Uterus (tissue), 4 donors: ENCODE measurements around the gene MAPT. TPM values are rescaled to one million over a fixed set of nuclear protein-coding genes. Genes with fewer than 3 reads are reported as not detected.
"Not testable (repeated sequence)": the region's sequence is repeated elsewhere in the genome, so short reads cannot be mapped to it uniquely, and the experiment has no call there.

Experiments
- DNase-seq, 2 donors: peaks; one replicate each; pipeline ENCODE4 v3.0.0-alpha.2; 2019 to 2020
- H3K27ac ChIP-seq, 2 donors: fragments of 200-600 bp; sonication (generic); 1 replicate in 1 of 2; 2 replicates in 1 of 2; pipeline ENCODE4 v1.5.1; 2016 to 2018
- H3K27me3 ChIP-seq, 2 donors: fragments of 200-600 bp; sonication (generic); one replicate each; pipeline ENCODE4 v1.5.1; 2018 to 2019; ENCODE audit warnings: control low read depth in 1 of 2
- H3K36me3 ChIP-seq, 2 donors: fragments of 200-600 bp; sonication (generic); one replicate each; pipeline ENCODE4 v1.5.1; 2019; ENCODE audit warnings: control low read depth in 1 of 2
- H3K4me1 ChIP-seq, 2 donors: fragments of 200-600 bp; sonication (generic); one replicate each; pipeline ENCODE4 v1.5.1; 2018 to 2019; ENCODE audit warnings: control low read depth in 1 of 2
- H3K4me3 ChIP-seq, 2 donors: fragments of 200-600 bp; sonication (generic); 1 replicate in 1 of 2; 2 replicates in 1 of 2; pipeline ENCODE4 v1.5.1; 2018 to 2019; ENCODE audit warnings: mild to moderate bottlenecking in 1 of 2
- H3K9me3 ChIP-seq, 2 donors: fragments of 200-600 bp; sonication (generic); one replicate each; pipeline ENCODE4 v1.5.1; 2019; ENCODE audit warnings: control low read depth in 1 of 2
- POLR2A ChIP-seq, 2 donors: fragments of 450-650 bp; IDR thresholded peaks; one replicate each; pipeline ENCODE4 v1.6.1; 2016; ENCODE audit warnings: antibody characterized with exemption in 2 of 2, mild to moderate bottlenecking in 1 of 2, moderate library complexity in 1 of 2
- intact Hi-C: fragments of 100-400 bp; cut with DNase I; formaldehyde crosslinking; loops from one replicate; pipeline ENCODE4 v1.15.1; 2023; ENCODE audit warnings: low total_unique reads
- total RNA-seq, 4 donors: library from RNA; depleted of rRNA in 3 of 4; stranded (reverse); fragments of >200 nt in 3 of 4; gene quantifications; one replicate each; pipeline versions ENCODE4 v1.1.0 to v1.2.4, GENCODE V29; 2014 to 2023
- TF ChIP-seq, protein P1 (sequence below), 4 experiments: fragments of 200-600 bp in 2 of 4; fragments of 450-650 bp in 2 of 4; sonication (generic) in 2 of 4; IDR thresholded peaks; one replicate each; pipeline ENCODE4 v1.5.1; 2016 to 2019; ENCODE audit warnings: antibody characterized with exemption in 4 of 4, mild to moderate bottlenecking in 2 of 4, moderate library complexity in 1 of 4
- donor health status: DM: yes; HTN: yes; CAD: no.

Gene MAPT
- total RNA-seq, 4 donors from 2014 or later: 0.26 to 4.1 (median 1.5) TPM; not detected in 1

GRCh38 chr17:45955326-45955725 lies 61.0 kb downstream of the MAPT start:
- no peaks in the 10 kb centered on the region for H3K4me1 ChIP-seq
- intact Hi-C loops: no loop called here
- H3K27me3 ChIP-seq: no peaks in the 10 kb centered on the region
- H3K4me3 ChIP-seq: no peak overlapping the region
- no peak for TF ChIP-seq POLR2A (IDR thresholded peaks at IDR 0.05)
- TF ChIP-seq, protein P1, sequence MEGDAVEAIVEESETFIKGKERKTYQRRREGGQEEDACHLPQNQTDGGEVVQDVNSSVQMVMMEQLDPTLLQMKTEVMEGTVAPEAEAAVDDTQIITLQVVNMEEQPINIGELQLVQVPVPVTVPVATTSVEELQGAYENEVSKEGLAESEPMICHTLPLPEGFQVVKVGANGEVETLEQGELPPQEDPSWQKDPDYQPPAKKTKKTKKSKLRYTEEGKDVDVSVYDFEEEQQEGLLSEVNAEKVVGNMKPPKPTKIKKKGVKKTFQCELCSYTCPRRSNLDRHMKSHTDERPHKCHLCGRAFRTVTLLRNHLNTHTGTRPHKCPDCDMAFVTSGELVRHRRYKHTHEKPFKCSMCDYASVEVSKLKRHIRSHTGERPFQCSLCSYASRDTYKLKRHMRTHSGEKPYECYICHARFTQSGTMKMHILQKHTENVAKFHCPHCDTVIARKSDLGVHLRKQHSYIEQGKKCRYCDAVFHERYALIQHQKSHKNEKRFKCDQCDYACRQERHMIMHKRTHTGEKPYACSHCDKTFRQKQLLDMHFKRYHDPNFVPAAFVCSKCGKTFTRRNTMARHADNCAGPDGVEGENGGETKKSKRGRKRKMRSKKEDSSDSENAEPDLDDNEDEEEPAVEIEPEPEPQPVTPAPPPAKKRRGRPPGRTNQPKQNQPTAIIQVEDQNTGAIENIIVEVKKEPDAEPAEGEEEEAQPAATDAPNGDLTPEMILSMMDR (IDR thresholded peaks at IDR 0.05): no peak
- no peaks in the 10 kb centered on the region for H3K36me3 ChIP-seq
- H3K9me3 ChIP-seq: no peaks in the 10 kb centered on the region
- no peak for DNase-seq
- no peak overlapping the region for H3K27ac ChIP-seq

GRCh38 chr17:45956090-45956489 lies 61.7 kb downstream of the MAPT start:
- H3K27ac ChIP-seq: no peak overlapping the region
- H3K9me3 ChIP-seq: no peaks in the 10 kb centered on the region
- no peaks in the 10 kb centered on the region for H3K4me1 ChIP-seq
- no peak overlapping the region for H3K4me3 ChIP-seq
- intact Hi-C loops: no loop called here
- TF ChIP-seq POLR2A (IDR thresholded peaks at IDR 0.05): no peak
- TF ChIP-seq, protein P1 (IDR thresholded peaks at IDR 0.05): no peak
- H3K36me3 ChIP-seq: no peaks in the 10 kb centered on the region
- H3K27me3 ChIP-seq: no peaks in the 10 kb centered on the region
- no peak for DNase-seq

- DNase-seq: not testable (repeated sequence)
Observed at GRCh38 chr17:45956746-45957145, 62.4 kb downstream of the MAPT start.

DNA sequence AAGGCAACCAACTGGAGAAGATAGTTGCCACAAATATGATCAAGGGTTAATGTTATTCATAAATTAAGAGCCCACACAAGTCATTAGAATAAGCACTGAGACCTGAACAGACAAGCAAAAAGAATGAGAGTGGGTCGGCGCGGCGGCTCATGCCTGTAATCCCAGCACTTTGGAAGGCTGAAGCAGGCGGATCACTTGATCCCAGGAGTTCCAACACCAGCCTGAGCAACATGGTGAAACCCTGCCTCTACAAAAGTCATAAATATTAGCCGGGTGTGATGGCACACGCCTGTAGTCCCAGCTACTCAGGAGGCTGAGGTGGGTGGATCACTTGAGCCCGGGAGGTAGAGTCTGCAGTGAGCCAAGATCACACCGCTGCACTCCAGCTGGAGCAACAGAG lies 64.0 kb downstream of the MAPT start:
- H3K9me3 ChIP-seq: no peaks in the 10 kb centered on the region
- no peak for DNase-seq
- H3K4me3 ChIP-seq: no peak overlapping the region
- intact Hi-C loops: no loop called here
- no peaks in the 10 kb centered on the region for H3K27me3 ChIP-seq
- no peak overlapping the region for H3K27ac ChIP-seq
- H3K36me3 ChIP-seq: no peaks in the 10 kb centered on the region
- H3K4me1 ChIP-seq: no peaks in the 10 kb centered on the region
- TF ChIP-seq POLR2A (IDR thresholded peaks at IDR 0.05): no peak
- TF ChIP-seq, protein P1 (IDR thresholded peaks at IDR 0.05): no peak

More at GRCh38 chr17:45956746-45957145, 62.4 kb downstream of the MAPT start:
- H3K4me1 ChIP-seq, H3K4me3 ChIP-seq, H3K36me3 ChIP-seq, H3K27me3 ChIP-seq, intact Hi-C loops, H3K9me3 ChIP-seq, H3K27ac ChIP-seq: not testable (repeated sequence)

- H3K27ac ChIP-seq: no peak overlapping the region
- DNase-seq: no peak
- H3K9me3 ChIP-seq: no peaks in the 10 kb centered on the region
- no peak for TF ChIP-seq POLR2A (IDR thresholded peaks at IDR 0.05)
- TF ChIP-seq, protein P1 (IDR thresholded peaks at IDR 0.05): no peak
- H3K36me3 ChIP-seq: no peaks in the 10 kb centered on the region
- H3K27me3 ChIP-seq: no peaks in the 10 kb centered on the region
- H3K4me3 ChIP-seq: no peak overlapping the region
- intact Hi-C loops: no loop called here
- no peaks in the 10 kb centered on the region for H3K4me1 ChIP-seq
Observed at GRCh38 chr17:45958994-45959665, 64.8 kb downstream of the MAPT start.

GRCh38 chr17:45960311-45960710 lies 66.0 kb downstream of the MAPT start:
- no peak for DNase-seq
- H3K27ac ChIP-seq: no peak overlapping the region
- no peaks in the 10 kb centered on the region for H3K9me3 ChIP-seq
- no peak for TF ChIP-seq POLR2A (IDR thresholded peaks at IDR 0.05)
- TF ChIP-seq, protein P1 (IDR thresholded peaks at IDR 0.05): no peak
- no peak overlapping the region for H3K4me3 ChIP-seq
- intact Hi-C loops: no loop called here
- H3K27me3 ChIP-seq: no peaks in the 10 kb centered on the region
- no peaks in the 10 kb centered on the region for H3K36me3 ChIP-seq
- no peaks in the 10 kb centered on the region for H3K4me1 ChIP-seq
